ENCODE data around the gene PGR. TPM values are rescaled to one million over a fixed set of nuclear protein-coding genes. Genes with fewer than 3 reads are reported as not detected.
"Not testable (repeated sequence)": the region's sequence is repeated elsewhere in the genome, so short reads cannot be mapped to it uniquely, and the experiment has no call there.

PGR gene
- total RNA-seq, 2 experiments from 2014 or later: not detected

- H3K36me3 Mint-ChIP-seq (ENCODE audit: low read depth): no peaks in the 10 kb centered on the region
- H3K9me3 Mint-ChIP-seq: no peaks in the 10 kb centered on the region
Observed at GRCh38 chr11:101022256-101022655, 107.4 kb downstream of the PGR start.

GRCh38 chr11:101019870-101020269 is 109.7 kb downstream of the PGR start:
- no peak overlapping the region for H3K27ac Mint-ChIP-seq
- DNase-seq (no peak), ATAC-seq (no peak)
- no peaks in the 10 kb centered on the region for H3K27me3 Mint-ChIP-seq
- TF ChIP-seq CTCF (IDR thresholded peaks at IDR 0.05): no peak
- intact Hi-C loops (cut with micrococcal nuclease): no loop called here
- no peaks in the 10 kb centered on the region for H3K36me3 Mint-ChIP-seq (ENCODE audit: low read depth)
- no peaks in the 10 kb centered on the region for H3K4me1 Mint-ChIP-seq (ENCODE audit: low read depth)
- no peaks in the 10 kb centered on the region for H3K9me3 Mint-ChIP-seq
- no peak overlapping the region for H3K4me3 Mint-ChIP-seq
- CTCF ChIA-PET: no interaction called here
- POLR2A ChIA-PET: no interaction called here

More at GRCh38 chr11:101022256-101022655, 107.4 kb downstream of the PGR start:
- no peak for ATAC-seq
- intact Hi-C loops (cut with micrococcal nuclease): no loop called here
- Mint-ChIP-seq H3K4me1 (ENCODE audit: low read depth) (no peaks in the 10 kb centered on the region), H3K4me3 (no peak overlapping the region), H3K27me3 (no peaks in the 10 kb centered on the region), H3K27ac (no peak overlapping the region)
- ChIA-PET POLR2A (no interaction called here), CTCF (no interaction called here)
- TF ChIP-seq CTCF (IDR thresholded peaks at IDR 0.05): no peak
- DNase-seq: no peak

GRCh38 chr11:101014600-101015285 is 114.9 kb downstream of the PGR start:
- Mint-ChIP-seq H3K9me3 (peaks cover 2% of the 10 kb centered on the region), H3K4me3 (no peak overlapping the region), H3K4me1 (ENCODE audit: low read depth) (no peaks in the 10 kb centered on the region), H3K27ac (no peak overlapping the region), H3K36me3 (ENCODE audit: low read depth) (no peaks in the 10 kb centered on the region), H3K27me3 (no peaks in the 10 kb centered on the region)
- no peak for TF ChIP-seq CTCF (IDR thresholded peaks at IDR 0.05)
- CTCF ChIA-PET: no interaction called here
- no peak for DNase-seq
- POLR2A ChIA-PET: no interaction called here
- ATAC-seq: no peak
- intact Hi-C loops (cut with micrococcal nuclease): no loop called here

GRCh38 chr11:101013702-101014101 is 115.9 kb downstream of the PGR start:
- ATAC-seq; CTCF ChIA-PET; H3K4me1 Mint-ChIP-seq (ENCODE audit: low read depth); H3K36me3 Mint-ChIP-seq (ENCODE audit: low read depth); H3K27me3 Mint-ChIP-seq; H3K9me3 Mint-ChIP-seq; H3K27ac Mint-ChIP-seq; H3K4me3 Mint-ChIP-seq; DNase-seq; POLR2A ChIA-PET; intact Hi-C loops (cut with micrococcal nuclease): not testable (repeated sequence)

GRCh38 chr11:101011881-101012280 is 117.7 kb downstream of the PGR start:
- H3K27me3 Mint-ChIP-seq: no peaks in the 10 kb centered on the region

More at GRCh38 chr11:101011881-101012280, 117.7 kb downstream of the PGR start:
- intact Hi-C loops (cut with micrococcal nuclease): no loop called here
- H3K4me3 Mint-ChIP-seq: no peak overlapping the region
- H3K27ac Mint-ChIP-seq: no peak overlapping the region
- DNase-seq (no peak), ATAC-seq (no peak)
- no peak for TF ChIP-seq CTCF (IDR thresholded peaks at IDR 0.05)
- no peaks in the 10 kb centered on the region for H3K36me3 Mint-ChIP-seq (ENCODE audit: low read depth)
- H3K9me3 Mint-ChIP-seq: peaks cover 2% of the 10 kb centered on the region
- no peaks in the 10 kb centered on the region for H3K4me1 Mint-ChIP-seq (ENCODE audit: low read depth)
- POLR2A ChIA-PET: no interaction called here
- CTCF ChIA-PET: no interaction called here

Measured in activated CD8-positive, alpha-beta T cell treated with anti-CD3 and anti-CD28 coated beads for 36 hours (primary cell).